HepG2 (cell line): ENCODE results near the gene CNOT2. TPM values are rescaled to one million over a fixed set of nuclear protein-coding genes. Genes with fewer than 3 reads are reported as not detected.
A peak's percentile ranks its signal among the peaks of the same experiment; 100 is the strongest.

Experiments used
- NR2F1 ChIP-seq, 2 experiments: fragments of 450-650 bp in 1 of 2; formaldehyde crosslinking in 1 of 2; IDR thresholded peaks; 2 replicates each; pipeline versions ENCODE4 v1.5.0 to v1.6.1; 2016 to 2020; ENCODE audit warnings: mild to moderate bottlenecking in 1 of 2, missing compliant biosample characterization in 1 of 2, missing genetic modification reagents in 1 of 2, moderate library complexity in 1 of 2
- RBFOX2 ChIP-seq: fragments of 200-400 bp; formaldehyde crosslinking; IDR thresholded peaks from 2 replicates; pipeline ENCODE4 v1.6.1; 2017; ENCODE audit warnings: low read depth, mild to moderate bottlenecking, low read length
- YY1 ChIP-seq: IDR thresholded peaks from 2 replicates; pipeline ENCODE4 v1.6.1; 2011; ENCODE audit warnings: low read length, low read depth, moderate library complexity, mild to moderate bottlenecking; ENCODE audit not compliant: insufficient read depth, insufficient replicate concordance
- ZHX2 ChIP-seq, 2 experiments: sonication (generic) in 1 of 2; formaldehyde crosslinking in 1 of 2; IDR thresholded peaks; 2 replicates each; pipeline versions ENCODE4 v1.6.1 to v1.9.0; 2014 to 2022; ENCODE audit warnings: antibody characterized with exemption in 1 of 2, borderline replicate concordance in 1 of 2, inconsistent platforms in 1 of 2, low read depth in 1 of 2, missing genetic modification reagents in 1 of 2
- ZKSCAN1 ChIP-seq: fragments of 150-350 bp; IDR thresholded peaks from 2 replicates; pipeline ENCODE4 v1.6.1; 2014; ENCODE audit warnings: low read length
- ZNF710 ChIP-seq: sonication (generic); formaldehyde crosslinking; IDR thresholded peaks from 2 replicates; pipeline ENCODE4 v1.5.0; 2020; ENCODE audit warnings: mild to moderate bottlenecking, missing genetic modification reagents, borderline replicate concordance
- polyA plus RNA-seq, 8 experiments: library from polyadenylated mRNA; depleted of rRNA in 3 of 8; stranded (reverse) in 7 of 8; unstranded in 1 of 8; fragments of >200 nt; fragmentation: Illumina TruSeq in 4 of 8; extraction: Trizol in 4 of 8; gene quantifications; 2 replicates each; pipeline versions ENCODE4 v1.2.1 to v1.2.3, GENCODE V29; 2011 to 2016; ENCODE audit warnings: low read depth in 4 of 8, missing spikeins in 1 of 8, mixed read lengths in 1 of 8; ENCODE audit not compliant: insufficient read depth in 1 of 8
- total RNA-seq, 5 experiments: library from RNA; depleted of rRNA; stranded (reverse); fragments of >200 nt; fragmentation: Illumina TruSeq; extraction: Trizol; gene quantifications; 2 replicates each; pipeline ENCODE4 v1.2.3, GENCODE V29; 2016; ENCODE audit warnings: low read depth in 1 of 5

The CNOT2 gene
- total and polyA plus RNA-seq, 2 of the 13 experiments (the other 11 are each of a cell fraction or from before 2014, with no cell fraction given), result 54.5 to 76.6 TPM

- no peak for TF ChIP-seq ZHX2 (IDR thresholded peaks at IDR 0.05; ENCODE audit: low read depth)
- TF ChIP-seq ZHX2 (CRISPR knock-in tag; IDR thresholded peaks at IDR 0.05; ENCODE audit: borderline replicate concordance), result no peak
- TF ChIP-seq ZKSCAN1, result no peak
- TF ChIP-seq NR2F1 (CRISPR knock-in tag; IDR thresholded peaks at IDR 0.05), result no peak
- 0 out of 2 replicates have a peak, but pooled peaks have one; percentile 8 for TF ChIP-seq RBFOX2
- no peak for TF ChIP-seq YY1
- no peak for TF ChIP-seq ZNF710 (CRISPR knock-in tag)
Observed at GRCh38 chr12:70248876-70249275, 5.6 kb downstream of the CNOT2 start (continued).
